GM12873 (cell line): Measurements from ENCODE around the gene IQUB.

Source experiments
- CTCF ChIP-seq: IDR thresholded peaks from 2 replicates; pipeline ENCODE4 v1.5.1; 2012; ENCODE audit warnings: low read depth, mild to moderate bottlenecking, moderate library complexity, low read length, control low read depth; ENCODE audit not compliant: insufficient read depth; ENCODE audit errors: missing control alignments

The IQUB gene

DNA sequence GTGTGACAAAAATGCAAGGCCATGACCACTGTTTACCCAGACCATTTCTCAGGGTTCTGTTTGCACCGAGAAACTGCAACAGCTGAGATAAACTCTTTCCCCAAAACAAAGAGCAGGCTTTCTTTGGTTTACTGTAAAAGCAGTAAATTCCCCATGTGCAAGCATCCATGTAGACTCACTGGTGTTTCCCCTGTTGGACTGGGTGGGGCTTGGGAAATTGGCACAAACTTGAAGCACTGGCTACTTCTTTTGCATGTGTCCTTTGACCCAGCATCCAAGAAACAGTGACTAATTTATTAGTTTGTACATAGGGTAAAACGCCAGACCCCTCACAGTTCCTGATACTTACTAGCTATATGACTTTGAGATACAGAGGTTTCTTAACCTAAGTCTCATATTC, 12.3 kb downstream of the IQUB start:
- no peak for TF ChIP-seq CTCF

DNA sequence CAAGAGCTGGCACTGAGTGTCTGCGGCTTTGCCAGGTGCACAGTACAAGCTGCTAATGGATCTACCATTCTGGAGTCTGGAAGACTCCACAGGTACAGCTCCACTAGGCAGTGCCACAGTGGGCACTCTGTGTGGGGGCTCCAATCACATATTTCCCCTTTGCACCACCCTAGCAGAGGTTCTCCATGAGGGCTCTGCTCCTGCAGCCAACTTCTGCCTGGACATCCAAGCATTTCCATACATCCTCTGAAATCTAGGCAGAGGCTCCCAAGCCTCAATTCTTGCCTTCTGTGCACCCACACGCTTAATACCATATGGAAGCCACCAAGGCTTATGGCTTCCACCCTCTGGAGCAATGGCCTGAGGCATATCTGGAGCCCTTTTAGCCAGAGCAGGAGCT, 29.2 kb downstream of the IQUB start:
- no peak for TF ChIP-seq CTCF

DNA sequence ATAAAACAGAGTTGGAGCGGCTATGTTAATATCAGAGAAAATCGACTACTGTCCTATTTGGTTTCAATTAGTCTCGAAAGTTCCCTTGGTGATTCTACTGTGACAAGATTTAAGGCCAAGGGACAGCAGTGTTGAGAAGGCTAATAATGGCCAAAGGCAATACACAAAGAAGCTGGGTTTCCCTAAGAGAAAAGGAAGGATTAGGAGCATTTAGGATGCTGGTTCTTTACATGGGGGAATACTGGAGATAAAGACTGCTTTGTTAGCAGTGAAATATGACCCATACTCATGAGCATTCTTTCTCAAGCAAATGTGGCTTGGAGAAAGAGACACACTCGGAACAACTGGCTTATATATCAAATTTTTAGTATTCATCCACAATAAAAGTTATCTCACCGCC, 32.2 kb downstream of the IQUB start:
- no peak for TF ChIP-seq CTCF

- TF ChIP-seq CTCF: no peak
These were observed 33.4 kb downstream of the IQUB start for GRCh38 chr7:123500878-123501489.

DNA sequence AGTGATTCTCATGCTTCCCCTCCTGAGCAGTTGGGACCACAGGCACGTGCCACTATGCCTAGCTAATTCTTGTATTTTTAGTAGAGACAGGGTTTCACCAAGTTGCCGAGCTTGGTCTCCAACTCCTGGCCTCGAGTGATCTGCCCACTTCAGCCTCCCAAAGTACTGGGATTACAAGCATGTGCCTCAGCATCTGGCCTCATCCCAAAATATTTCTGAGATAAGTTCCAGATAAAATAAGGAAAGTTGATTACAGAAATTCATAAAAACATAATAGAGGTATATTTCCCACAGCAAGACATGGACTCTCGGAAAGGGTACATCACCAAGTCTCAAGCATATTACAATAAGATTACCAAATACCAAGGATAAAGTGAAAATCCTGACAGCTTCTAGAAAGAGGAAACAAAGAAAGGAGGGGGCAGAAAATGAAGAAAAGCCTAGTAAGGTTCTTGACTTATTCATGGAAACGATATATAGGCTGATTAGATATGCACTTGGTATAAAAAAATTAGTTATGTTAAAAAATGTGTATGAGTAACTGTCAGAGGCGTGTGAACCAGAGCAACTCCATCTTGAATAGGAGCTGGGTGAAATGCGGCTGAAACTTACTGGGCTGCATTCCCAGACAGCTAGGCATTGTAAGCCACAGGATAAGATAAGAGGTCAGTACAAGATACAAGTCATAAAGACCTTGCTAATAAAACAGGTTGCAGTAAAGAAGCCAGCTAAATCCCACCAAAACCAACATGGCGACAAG, 35.0 kb downstream of the IQUB start:
- no peak for TF ChIP-seq CTCF

- no peak for TF ChIP-seq CTCF
These were observed 35.8 kb downstream of the IQUB start for GRCh38 chr7:123498601-123499000.

DNA sequence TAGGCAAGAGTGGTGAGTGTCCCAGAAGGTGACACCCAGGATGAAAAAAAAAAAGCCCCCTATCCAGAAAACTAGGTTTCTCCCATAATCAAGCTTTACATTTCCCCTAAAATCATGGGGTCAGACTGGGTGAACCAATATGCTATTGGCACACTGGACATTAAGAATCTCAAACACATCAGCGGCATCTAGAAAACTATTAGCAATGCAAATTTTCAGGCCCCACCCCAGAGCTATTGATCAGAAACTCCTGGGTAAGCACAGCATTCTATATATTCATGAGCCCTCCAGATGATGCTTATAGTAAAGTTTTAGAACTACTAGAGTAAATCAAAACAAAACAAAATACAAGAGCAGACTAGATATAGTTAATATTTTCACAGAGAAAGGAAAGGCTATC, 36.4 kb downstream of the IQUB start:
- no peak for TF ChIP-seq CTCF
